K562 (cell line): Measurements from ENCODE around the gene CH25H. TPM values are rescaled to one million over a fixed set of nuclear protein-coding genes. Genes with fewer than 3 reads are reported as not detected.

Experiments used
- FOXK2 ChIP-seq, 2 experiments: fragments of 450-650 bp; IDR thresholded peaks in 1 of 2; conservative IDR thresholded peaks in 1 of 2; 2 replicates each; pipeline ENCODE4 v1.6.1; 2016; ENCODE audit warnings: low read depth in 2 of 2, mild to moderate bottlenecking in 1 of 2
- GTF2F1 ChIP-seq: IDR thresholded peaks from 2 replicates; pipeline ENCODE4 v1.6.1; 2011; ENCODE audit warnings: low read depth, low read length, improper control_type of control experiment
- HNRNPL ChIP-seq: fragments of 200-400 bp; formaldehyde crosslinking; IDR thresholded peaks from 2 replicates; pipeline ENCODE4 v1.6.1; 2017; ENCODE audit warnings: low read depth, mild to moderate bottlenecking, low read length
- LARP7 ChIP-seq: fragments of 450-650 bp; IDR thresholded peaks from 2 replicates; pipeline ENCODE4 v1.6.1; 2016
- ZNF408 ChIP-seq: fragments of 250-450 bp; sonication (Bioruptor Pico); IDR thresholded peaks from 2 replicates; pipeline ENCODE4 v1.4.0; 2020; ENCODE audit warnings: low read depth, mild to moderate bottlenecking, moderate library complexity
- polyA plus RNA-seq, 8 experiments: library from polyadenylated mRNA; depleted of rRNA in 4 of 8; stranded (reverse) in 5 of 8; unstranded in 3 of 8; fragments of >200 nt; fragmentation: Nextera tagmentation in 2 of 8; fragmentation: Illumina TruSeq in 1 of 8; extraction: Ambion mirVana in 2 of 8; extraction: Trizol in 1 of 8; gene quantifications; 2 replicates each; pipeline versions ENCODE4 v1.2.1 to v1.2.3, GENCODE V29; 2011 to 2014; ENCODE audit warnings: inconsistent platforms in 1 of 8, missing spikeins in 1 of 8
- total RNA-seq, 7 experiments: library from RNA; depleted of rRNA in 6 of 7; stranded (reverse); fragments of >200 nt in 6 of 7; fragmentation: Illumina TruSeq in 2 of 7; extraction: Trizol in 2 of 7; gene quantifications; 2 replicates each; pipeline versions ENCODE4 v1.2.1 to v1.2.3, GENCODE V29; 2011 to 2021; ENCODE audit warnings: low replicate concordance in 1 of 7
- TF ChIP-seq, protein P1 (sequence below): IDR thresholded peaks from 3 replicates; pipeline ENCODE4 v1.6.1; 2011; ENCODE audit warnings: borderline replicate concordance, mild to moderate bottlenecking; ENCODE audit not compliant: insufficient read length, insufficient read depth
- TF ChIP-seq, protein P2 (sequence below): fragments of 450-650 bp; conservative IDR thresholded peaks from 2 replicates; pipeline ENCODE4 v1.6.1; 2016; ENCODE audit warnings: missing genetic modification characterization, low read depth, mild to moderate bottlenecking, control low read depth, missing compliant biosample characterization

The CH25H gene
- total and polyA plus RNA-seq, 9 of the 15 experiments (the other 6 are each of a cell fraction or from before 2014, with no cell fraction given) = not detected

DNA sequence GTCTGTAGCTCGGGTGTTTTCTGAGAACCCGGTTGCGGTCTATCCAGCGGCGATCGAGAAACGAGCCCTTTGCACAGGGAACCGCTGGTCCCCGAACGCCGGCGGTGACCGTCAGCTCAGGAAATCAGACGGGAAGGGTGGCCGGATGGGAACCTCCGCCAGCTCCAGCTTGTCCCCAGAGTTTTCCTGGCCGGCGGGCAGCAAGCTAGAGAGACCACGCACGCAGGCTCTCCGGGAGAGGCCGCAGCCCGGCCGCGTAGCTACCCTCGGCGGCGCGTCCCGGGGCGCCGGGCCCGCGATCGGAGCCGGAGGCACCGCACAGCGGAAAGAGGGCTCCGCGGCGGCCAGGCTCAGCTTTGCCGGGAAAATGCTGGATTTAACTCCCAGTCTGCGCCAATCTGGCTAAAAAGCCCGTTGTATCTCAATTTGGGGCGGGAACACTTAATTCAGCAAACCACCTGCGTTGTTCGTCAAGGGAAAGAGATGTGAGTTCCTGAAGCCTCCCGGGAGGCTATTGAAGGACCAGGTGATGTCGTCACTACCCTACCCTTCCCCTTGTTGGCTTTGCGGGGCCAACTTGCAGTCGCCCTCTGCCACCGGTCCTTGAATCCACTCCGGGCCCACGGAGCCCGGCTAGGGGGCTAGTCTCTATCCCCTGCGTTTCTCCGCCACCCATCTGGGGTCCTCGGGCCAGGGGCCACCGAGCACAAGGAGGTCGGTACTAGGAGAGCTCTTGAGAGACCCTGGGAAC lies 859 bp upstream of the CH25H start (continued):
- TF ChIP-seq, protein P1, sequence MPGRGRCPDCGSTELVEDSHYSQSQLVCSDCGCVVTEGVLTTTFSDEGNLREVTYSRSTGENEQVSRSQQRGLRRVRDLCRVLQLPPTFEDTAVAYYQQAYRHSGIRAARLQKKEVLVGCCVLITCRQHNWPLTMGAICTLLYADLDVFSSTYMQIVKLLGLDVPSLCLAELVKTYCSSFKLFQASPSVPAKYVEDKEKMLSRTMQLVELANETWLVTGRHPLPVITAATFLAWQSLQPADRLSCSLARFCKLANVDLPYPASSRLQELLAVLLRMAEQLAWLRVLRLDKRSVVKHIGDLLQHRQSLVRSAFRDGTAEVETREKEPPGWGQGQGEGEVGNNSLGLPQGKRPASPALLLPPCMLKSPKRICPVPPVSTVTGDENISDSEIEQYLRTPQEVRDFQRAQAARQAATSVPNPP = no peak
- no peak for TF ChIP-seq ZNF408
- TF ChIP-seq, protein P2, sequence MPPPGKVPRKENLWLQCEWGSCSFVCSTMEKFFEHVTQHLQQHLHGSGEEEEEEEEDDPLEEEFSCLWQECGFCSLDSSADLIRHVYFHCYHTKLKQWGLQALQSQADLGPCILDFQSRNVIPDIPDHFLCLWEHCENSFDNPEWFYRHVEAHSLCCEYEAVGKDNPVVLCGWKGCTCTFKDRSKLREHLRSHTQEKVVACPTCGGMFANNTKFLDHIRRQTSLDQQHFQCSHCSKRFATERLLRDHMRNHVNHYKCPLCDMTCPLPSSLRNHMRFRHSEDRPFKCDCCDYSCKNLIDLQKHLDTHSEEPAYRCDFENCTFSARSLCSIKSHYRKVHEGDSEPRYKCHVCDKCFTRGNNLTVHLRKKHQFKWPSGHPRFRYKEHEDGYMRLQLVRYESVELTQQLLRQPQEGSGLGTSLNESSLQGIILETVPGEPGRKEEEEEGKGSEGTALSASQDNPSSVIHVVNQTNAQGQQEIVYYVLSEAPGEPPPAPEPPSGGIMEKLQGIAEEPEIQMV = no peak
- no peak for TF ChIP-seq FOXK2 (conservative IDR thresholded peaks at IDR 0.05 in 1 of 2, IDR thresholded peaks at IDR 0.05 in 1 of 2; ENCODE audit: low read depth in 2 of 2)
- no peak for TF ChIP-seq GTF2F1
- TF ChIP-seq HNRNPL = no peak
- no peak for TF ChIP-seq LARP7
